Type B pancreatic cell (in vitro differentiated cells): ENCODE data around the gene IL16. TPM values are rescaled to one million over a fixed set of nuclear protein-coding genes. Genes with fewer than 3 reads are reported as not detected.
A peak's percentile ranks its signal among the peaks of the same experiment; 100 is the strongest.

Experiments
- DNase-seq: peaks from one replicate; pipeline ENCODE4 v3.0.0; 2021; ENCODE audit warnings: mixed read lengths; ENCODE audit not compliant: unreplicated experiment; ENCODE audit errors: extremely low spot score
- H3K27ac Mint-ChIP-seq: 2 replicates; pipeline ENCODE4 v1.8.0; 2021; ENCODE audit warnings: mild to moderate bottlenecking, mixed read lengths
- H3K27me3 Mint-ChIP-seq: 2 replicates; pipeline ENCODE4 v1.8.0; 2021; ENCODE audit warnings: mixed read lengths
- H3K36me3 Mint-ChIP-seq: 2 replicates; pipeline ENCODE4 v1.8.0; 2021; ENCODE audit warnings: mixed read lengths
- H3K4me1 Mint-ChIP-seq: one replicate; pipeline ENCODE4 v1.8.0; 2021; ENCODE audit warnings: mixed read lengths; ENCODE audit not compliant: unreplicated experiment
- H3K4me3 Mint-ChIP-seq: 2 replicates; pipeline ENCODE4 v1.8.0; 2021; ENCODE audit warnings: mild to moderate bottlenecking, mixed read lengths
- H3K9me3 Mint-ChIP-seq: 2 replicates; pipeline ENCODE4 v1.8.0; 2021; ENCODE audit warnings: mixed read lengths
- total RNA-seq: library from RNA; stranded (reverse); gene quantifications from 2 replicates; pipeline ENCODE4 v1.2.1, GENCODE V29; 2021; ENCODE audit warnings: low replicate concordance
- TF ChIP-seq, protein P1 (sequence below): fragments of 200-600 bp; sonication (generic); conservative IDR thresholded peaks from 2 replicates; pipeline ENCODE4 v1.5.0; 2021; ENCODE audit warnings: antibody characterized with exemption, mild to moderate bottlenecking

IL16 gene
- total RNA-seq, 1 donor from 2014 or later: 0.14 TPM

DNA sequence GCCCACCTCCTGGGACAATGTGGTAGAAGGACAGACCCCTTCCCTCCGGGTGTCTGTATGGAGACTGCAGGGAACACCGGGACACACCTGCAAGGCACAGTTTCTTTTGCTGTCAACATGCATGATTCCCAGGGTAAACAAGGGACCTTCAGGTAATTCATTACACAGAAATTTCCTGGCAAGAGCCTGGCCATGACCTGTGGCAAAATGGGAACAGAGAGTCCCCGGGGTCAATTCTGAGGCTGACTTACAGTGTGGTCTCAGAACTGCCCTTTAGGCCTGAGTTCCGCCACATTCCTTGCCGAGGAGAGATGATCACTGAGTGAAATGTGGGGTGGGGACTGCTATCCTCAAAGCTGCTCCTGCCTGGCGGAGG lies 121.0 kb downstream of the IL16 start:
- H3K27me3 Mint-ChIP-seq: no peaks in the 10 kb centered on the region
- TF ChIP-seq, protein P1, sequence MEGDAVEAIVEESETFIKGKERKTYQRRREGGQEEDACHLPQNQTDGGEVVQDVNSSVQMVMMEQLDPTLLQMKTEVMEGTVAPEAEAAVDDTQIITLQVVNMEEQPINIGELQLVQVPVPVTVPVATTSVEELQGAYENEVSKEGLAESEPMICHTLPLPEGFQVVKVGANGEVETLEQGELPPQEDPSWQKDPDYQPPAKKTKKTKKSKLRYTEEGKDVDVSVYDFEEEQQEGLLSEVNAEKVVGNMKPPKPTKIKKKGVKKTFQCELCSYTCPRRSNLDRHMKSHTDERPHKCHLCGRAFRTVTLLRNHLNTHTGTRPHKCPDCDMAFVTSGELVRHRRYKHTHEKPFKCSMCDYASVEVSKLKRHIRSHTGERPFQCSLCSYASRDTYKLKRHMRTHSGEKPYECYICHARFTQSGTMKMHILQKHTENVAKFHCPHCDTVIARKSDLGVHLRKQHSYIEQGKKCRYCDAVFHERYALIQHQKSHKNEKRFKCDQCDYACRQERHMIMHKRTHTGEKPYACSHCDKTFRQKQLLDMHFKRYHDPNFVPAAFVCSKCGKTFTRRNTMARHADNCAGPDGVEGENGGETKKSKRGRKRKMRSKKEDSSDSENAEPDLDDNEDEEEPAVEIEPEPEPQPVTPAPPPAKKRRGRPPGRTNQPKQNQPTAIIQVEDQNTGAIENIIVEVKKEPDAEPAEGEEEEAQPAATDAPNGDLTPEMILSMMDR: no peak
- no peaks in the 10 kb centered on the region for H3K9me3 Mint-ChIP-seq
- H3K36me3 Mint-ChIP-seq: peaks cover 18% of the 10 kb centered on the region
- no peak overlapping the region for H3K4me3 Mint-ChIP-seq
- no peak for DNase-seq
- H3K27ac Mint-ChIP-seq: no peak overlapping the region
- peaks cover 4% of the 10 kb centered on the region for H3K4me1 Mint-ChIP-seq

DNA sequence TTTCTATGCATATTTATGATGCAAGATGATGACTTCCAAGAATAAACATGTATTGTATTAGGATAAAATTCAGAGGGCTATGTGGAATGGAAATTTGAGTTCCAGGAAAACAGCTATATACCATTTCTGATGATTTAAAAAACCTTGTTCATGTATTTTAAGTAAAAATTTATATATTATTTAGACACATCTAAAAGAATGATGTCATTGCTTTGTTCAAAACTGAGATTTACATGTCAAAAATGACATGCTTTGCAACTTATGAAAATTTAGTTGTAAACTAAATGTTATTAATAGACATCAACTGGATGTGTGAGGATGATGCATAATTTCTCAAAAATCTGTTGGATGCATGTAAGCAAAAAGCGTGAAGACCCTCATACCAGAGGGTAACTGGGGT lies 125.0 kb downstream of the IL16 start:
- DNase-seq: no peak
- no peak overlapping the region for H3K27ac Mint-ChIP-seq
- H3K9me3 Mint-ChIP-seq: no peaks in the 10 kb centered on the region
- peak overlapping the region; percentile 85 for H3K4me3 Mint-ChIP-seq
- peaks cover 18% of the 10 kb centered on the region for H3K4me1 Mint-ChIP-seq
- TF ChIP-seq, protein P1: no peak
- peaks cover 7% of the 10 kb centered on the region for H3K27me3 Mint-ChIP-seq
- H3K36me3 Mint-ChIP-seq: peaks cover 13% of the 10 kb centered on the region

DNA sequence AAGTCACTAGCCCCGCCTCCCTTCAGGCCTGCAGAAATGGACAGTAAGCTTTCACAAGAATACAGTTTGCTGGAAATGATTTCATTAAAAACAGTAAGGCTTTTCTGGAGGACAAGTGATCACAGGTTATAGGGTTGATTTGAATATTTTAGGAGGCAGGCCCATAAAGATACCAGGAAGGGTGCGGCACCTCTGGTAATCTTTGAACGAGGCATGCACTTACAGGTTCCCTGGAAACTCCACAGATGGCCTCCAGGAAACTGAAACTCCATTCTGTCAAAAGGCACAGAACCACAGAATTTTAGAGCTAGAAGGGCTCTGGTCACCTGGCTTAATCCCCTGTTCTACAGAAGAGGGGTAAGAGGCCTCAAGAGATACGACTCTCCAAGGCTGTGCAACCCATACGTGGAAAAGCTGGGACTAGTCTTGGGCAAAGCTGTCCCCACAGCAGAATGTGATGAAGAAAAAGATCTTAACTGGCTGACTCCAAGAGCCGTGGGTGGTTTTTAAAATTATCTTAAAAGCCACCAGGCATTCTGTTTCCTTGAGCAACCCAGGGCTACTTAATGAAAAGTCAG lies 126.1 kb downstream of the IL16 start:
- TF ChIP-seq, protein P1: no peak
- peaks cover 13% of the 10 kb centered on the region for H3K36me3 Mint-ChIP-seq
- H3K4me3 Mint-ChIP-seq: peak overlapping the region; percentile 85
- H3K27me3 Mint-ChIP-seq: peaks cover 7% of the 10 kb centered on the region
- H3K9me3 Mint-ChIP-seq: no peaks in the 10 kb centered on the region
- no peak for DNase-seq
- H3K4me1 Mint-ChIP-seq: peaks cover 18% of the 10 kb centered on the region
- peak overlapping the region; percentile 90 for H3K27ac Mint-ChIP-seq

DNA sequence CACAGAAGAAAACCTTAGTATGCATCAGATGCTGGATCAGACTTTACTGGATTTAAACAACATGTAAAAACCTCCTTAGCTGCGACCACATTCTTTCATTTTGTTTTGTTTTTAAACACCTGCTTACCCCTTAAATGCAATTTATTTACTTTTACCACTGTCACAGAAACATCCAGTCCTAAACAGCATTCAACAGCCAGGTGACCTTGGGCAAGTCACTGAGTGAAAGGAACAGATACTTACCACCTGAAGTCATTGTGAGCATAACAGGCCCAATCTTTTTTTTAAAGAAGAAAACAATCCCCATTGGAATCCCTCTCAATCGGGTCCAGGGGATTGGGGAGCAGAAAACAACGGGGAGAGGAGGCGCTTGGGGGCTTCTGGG lies 126.9 kb downstream of the IL16 start:
- Mint-ChIP-seq H3K27me3 (peaks cover 7% of the 10 kb centered on the region), H3K27ac (peak overlapping the region; percentile 93), H3K36me3 (peaks cover 13% of the 10 kb centered on the region), H3K9me3 (no peaks in the 10 kb centered on the region), H3K4me3 (peak overlapping the region; percentile 100), H3K4me1 (peaks cover 18% of the 10 kb centered on the region)
- no peak for DNase-seq
- TF ChIP-seq, protein P1: no peak

DNA sequence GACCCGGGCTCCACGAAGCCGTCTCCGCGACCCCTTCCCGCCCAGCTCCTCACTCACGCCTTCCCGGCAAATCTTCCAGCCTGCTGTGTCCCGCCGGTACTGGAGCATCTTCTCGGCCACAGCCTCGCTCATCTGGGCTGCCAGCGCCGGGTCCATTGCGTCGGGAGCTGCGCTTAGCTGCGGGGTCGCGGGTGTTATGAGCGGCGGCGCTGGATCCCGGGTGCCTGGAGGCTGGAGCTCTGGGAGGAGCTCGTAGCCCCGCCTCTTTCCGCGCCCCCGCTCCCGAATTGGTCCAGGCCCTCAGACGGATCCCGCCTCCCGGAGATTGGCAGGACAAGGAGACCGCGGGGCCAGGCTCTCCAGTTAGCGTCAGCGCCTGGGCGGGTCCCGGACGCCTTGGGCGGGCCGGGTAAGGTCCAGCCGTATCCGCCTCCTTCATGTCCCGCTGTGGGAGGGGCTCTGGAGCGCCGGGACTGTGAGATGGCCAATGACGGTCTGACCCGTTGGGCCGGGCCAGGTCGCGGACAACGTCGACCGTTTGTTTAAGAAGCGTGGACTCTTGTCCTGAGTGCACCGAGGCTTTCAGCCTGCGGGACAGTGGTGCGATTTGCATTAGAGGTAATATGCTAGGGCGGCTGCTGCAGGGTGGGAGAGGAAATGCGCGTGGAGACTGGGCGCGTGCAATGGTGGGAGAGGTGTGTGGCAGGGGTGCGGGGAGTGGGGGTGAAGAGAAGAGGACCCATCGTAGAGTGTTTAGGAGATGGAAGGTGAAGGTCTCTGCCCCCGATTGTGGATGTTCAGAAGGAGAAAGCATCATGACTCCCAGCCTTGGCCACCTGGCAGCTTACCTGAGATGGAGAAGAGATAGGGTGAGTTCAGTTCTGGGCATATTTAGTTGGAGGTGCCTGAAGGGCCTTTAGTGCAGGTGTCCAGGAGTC lies 127.5 kb downstream of the IL16 start, which contains the start of gene STARD5:
Gene STARD5 (minus strand): TSS at position 198 of the 938 bp plus-strand sequence. CDS start 42 bp downstream, at position 156.
- TF ChIP-seq, protein P1: no peak
- peaks cover 18% of the 10 kb centered on the region for H3K4me1 Mint-ChIP-seq
- peak within 1 kb of the TSS; percentile 100 for H3K4me3 Mint-ChIP-seq
- peaks cover 11% of the 10 kb centered on the region for H3K36me3 Mint-ChIP-seq
- peak; percentile 97 for DNase-seq
- no peaks in the 10 kb centered on the region for H3K9me3 Mint-ChIP-seq
- peaks cover 7% of the 10 kb centered on the region for H3K27me3 Mint-ChIP-seq
- H3K27ac Mint-ChIP-seq: peak within 1 kb of the TSS; percentile 93
